Epithelial cell of proximal tubule (primary cell): ENCODE measurements around the gene MAML2. TPM values are rescaled to one million over a fixed set of nuclear protein-coding genes. Genes with fewer than 3 reads are reported as not detected.

Experiments used
- DNase-seq: peaks from one replicate; pipeline ENCODE4 v3.0.0-alpha.2; 2011; ENCODE audit warnings: low read depth
- H3K4me3 ChIP-seq: 2 replicates; pipeline ENCODE4 v1.5.1; 2011; ENCODE audit warnings: low read depth, mild to moderate bottlenecking, low read length
- total RNA-seq: library from RNA; depleted of rRNA; stranded (reverse); fragments of >200 nt; gene quantifications from 2 replicates; pipeline ENCODE4 v1.2.3, GENCODE V29; 2015
- TF ChIP-seq, protein P1 (sequence below): conservative IDR thresholded peaks from 2 replicates; pipeline ENCODE4 v1.5.1; 2012; ENCODE audit warnings: low read depth, mild to moderate bottlenecking, low read length

MAML2 gene
- total RNA-seq, 1 donor from 2014 or later, result 5.1 TPM

DNA sequence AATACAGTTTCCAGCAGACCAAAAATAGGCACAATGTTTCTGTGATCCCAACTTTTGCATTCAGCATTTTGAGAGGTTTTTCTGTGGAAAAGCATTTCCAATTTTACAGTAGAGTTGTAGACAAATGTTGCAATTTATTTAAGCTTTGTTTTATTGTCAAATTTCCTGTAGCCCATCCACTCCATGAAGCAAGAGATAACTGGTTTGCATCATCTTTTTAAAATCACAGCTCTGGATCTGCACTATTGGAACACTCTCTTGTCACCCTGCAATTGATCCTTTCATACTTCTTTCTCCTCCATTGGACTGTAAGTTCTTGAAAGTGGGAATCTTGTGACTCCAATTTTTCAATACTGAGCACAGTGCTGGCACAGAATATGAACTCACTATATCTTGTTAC lies 86.0 kb downstream of the MAML2 start:
- H3K4me3 ChIP-seq, result no peak overlapping the region
- DNase-seq, result no peak
- TF ChIP-seq, protein P1, sequence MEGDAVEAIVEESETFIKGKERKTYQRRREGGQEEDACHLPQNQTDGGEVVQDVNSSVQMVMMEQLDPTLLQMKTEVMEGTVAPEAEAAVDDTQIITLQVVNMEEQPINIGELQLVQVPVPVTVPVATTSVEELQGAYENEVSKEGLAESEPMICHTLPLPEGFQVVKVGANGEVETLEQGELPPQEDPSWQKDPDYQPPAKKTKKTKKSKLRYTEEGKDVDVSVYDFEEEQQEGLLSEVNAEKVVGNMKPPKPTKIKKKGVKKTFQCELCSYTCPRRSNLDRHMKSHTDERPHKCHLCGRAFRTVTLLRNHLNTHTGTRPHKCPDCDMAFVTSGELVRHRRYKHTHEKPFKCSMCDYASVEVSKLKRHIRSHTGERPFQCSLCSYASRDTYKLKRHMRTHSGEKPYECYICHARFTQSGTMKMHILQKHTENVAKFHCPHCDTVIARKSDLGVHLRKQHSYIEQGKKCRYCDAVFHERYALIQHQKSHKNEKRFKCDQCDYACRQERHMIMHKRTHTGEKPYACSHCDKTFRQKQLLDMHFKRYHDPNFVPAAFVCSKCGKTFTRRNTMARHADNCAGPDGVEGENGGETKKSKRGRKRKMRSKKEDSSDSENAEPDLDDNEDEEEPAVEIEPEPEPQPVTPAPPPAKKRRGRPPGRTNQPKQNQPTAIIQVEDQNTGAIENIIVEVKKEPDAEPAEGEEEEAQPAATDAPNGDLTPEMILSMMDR, result no peak

DNA sequence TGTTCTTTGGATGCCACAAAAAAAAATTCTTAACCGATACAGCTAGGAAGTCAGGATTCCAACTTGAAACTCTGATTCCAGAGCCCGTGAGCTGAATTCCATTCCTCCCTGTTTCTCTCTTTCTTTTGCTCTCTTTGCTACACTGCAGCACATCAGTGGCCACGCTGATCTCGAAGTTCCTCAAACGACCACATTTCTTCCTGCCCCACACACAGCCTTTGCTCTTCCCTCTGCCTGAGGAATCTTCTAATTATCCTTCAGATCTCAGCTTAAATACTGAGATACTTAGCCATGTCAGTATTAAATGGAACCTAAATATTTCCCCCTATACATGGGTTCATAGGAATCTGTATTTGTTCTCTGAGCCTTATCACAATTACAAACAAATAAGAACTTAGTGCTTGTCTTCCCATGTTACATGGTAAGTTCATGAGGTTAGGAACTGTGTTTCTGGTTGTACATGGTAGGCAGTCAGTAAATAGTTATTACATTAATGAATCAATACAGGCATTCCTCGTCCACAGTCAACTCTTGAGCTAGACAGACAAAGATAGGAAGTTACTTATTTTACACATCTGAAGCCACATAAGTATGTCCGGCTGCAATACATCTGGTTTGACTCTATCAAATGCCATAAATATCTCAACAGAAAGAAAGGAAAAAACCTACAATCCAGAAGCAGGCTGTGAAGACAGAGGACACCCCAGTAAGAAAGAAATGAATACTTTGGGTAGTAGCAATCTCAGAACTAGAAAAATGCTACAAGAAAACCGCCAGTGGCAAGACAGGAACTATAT lies 86.6 kb downstream of the MAML2 start:
- TF ChIP-seq, protein P1, result no peak
- no peak for DNase-seq
- no peak overlapping the region for H3K4me3 ChIP-seq

DNA sequence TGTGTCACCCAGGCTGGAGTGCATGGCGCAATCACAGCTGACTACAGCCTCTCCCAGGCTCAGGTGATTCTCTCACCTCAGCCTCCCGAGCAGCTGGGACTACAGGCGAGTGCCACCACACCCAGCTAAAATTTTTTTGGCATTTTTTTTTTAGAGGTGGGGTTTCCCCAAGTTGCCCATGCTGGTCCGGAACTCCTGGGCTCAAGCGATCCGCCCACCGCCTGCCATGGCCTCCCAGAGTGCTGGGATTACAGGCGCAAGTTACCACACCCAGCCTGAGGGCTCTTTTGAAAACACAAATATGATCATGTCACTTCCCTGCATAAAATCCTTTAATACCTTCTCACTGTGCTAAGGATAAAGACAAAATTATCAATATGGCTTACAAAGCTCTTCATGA lies 88.1 kb downstream of the MAML2 start:
- no peak overlapping the region for H3K4me3 ChIP-seq
- DNase-seq, result no peak
- TF ChIP-seq, protein P1, result no peak

DNA sequence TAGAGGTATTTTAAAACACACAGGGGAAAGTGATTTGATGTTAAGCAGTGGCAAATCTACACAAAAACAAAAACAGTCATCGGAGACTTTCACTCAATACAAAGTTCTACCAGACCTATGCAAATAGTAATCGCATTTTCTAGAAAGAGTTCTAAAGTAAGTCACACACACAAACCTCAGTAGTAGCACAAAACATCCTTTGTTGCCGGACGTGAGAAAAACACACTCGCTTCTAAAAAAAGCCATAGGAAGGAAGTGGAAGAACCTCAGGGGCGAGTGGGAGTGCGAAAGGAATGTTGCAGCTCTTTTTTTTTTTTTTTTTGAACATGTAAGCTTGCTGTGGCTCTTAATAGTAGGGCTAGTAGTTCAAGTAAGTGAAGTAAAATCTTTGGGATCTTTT lies 88.9 kb downstream of the MAML2 start:
- no peak overlapping the region for H3K4me3 ChIP-seq
- DNase-seq, result no peak
- TF ChIP-seq, protein P1, result no peak

DNA sequence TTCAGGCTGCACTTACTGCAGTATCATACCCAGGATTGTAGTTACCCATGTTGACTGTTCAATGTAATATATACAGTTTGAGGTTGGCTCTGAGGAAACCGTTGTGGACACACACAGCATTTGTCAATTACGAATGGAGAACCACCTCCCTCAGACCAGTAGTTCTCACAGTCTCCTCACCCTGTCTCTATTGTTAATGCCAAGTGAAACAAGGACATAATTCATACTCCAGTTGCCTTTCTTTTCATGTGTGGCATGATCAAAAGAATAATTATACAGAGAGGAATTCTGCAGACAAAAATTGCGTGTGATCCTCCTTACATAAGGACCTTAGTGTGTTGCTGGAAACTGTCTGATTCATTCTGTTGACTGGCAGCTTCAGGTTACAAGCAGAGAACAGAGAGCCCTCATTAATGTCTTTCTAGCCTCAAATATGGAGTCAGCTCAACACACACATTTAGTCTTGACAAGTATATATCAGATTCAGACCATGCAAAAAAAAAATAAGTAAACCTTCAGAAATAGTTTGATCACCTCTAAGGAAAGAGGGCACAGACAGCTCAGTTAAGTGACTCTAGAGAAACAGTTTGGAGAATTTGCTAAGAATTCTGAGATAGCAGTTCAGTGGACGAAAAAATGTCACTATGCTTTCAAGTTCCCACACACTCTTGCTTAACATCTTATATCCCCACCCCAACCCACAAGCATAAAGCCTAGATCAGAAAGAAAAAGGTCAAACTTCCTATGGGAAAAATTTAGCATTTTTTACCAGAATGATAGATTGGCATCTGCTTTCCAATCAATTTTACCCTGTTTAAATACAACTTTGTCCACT lies 96.1 kb downstream of the MAML2 start:
- no peak overlapping the region for H3K4me3 ChIP-seq
- no peak for DNase-seq
- TF ChIP-seq, protein P1, result no peak

DNA sequence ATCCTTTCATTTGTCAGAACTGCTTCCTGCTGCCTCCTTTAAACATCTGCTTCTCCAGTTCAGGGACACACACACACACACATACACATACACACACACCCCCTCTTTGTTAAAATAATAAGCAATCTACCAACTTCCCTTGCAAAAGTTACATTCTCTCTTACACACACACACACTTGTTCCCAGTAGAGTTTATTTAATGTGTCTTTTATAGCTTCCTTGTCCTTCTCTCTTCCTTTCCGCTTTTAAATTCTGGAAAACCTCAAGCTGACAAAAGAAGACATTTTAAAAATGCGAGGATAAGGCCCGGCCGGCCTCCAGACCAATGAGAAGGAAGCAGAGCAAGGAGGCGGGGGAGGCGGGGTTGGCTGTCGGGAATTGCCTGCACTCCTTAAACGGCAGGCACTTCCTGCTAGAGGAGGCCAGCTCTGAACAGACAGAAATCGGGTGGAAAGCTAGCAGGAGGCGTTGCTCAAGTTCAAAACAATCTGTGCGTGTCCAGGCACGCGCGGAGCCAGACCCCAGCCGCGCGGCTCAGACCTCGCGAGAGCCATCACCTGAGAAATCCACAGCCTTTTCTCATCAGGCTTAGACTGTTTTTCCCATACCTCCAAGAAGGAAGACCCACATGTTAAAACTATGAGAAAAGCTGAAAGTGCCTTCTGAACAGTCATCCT lies 99.9 kb downstream of the MAML2 start:
- DNase-seq, result peak; percentile 88
- H3K4me3 ChIP-seq, result peak overlapping the region; percentile 53
- TF ChIP-seq, protein P1, result no peak
